ENCODE data around the gene GNAS.
"Not testable (repeated sequence)": the region's sequence is repeated elsewhere in the genome, so short reads cannot be mapped to it uniquely, and the experiment has no call there.

The GNAS gene

DNA sequence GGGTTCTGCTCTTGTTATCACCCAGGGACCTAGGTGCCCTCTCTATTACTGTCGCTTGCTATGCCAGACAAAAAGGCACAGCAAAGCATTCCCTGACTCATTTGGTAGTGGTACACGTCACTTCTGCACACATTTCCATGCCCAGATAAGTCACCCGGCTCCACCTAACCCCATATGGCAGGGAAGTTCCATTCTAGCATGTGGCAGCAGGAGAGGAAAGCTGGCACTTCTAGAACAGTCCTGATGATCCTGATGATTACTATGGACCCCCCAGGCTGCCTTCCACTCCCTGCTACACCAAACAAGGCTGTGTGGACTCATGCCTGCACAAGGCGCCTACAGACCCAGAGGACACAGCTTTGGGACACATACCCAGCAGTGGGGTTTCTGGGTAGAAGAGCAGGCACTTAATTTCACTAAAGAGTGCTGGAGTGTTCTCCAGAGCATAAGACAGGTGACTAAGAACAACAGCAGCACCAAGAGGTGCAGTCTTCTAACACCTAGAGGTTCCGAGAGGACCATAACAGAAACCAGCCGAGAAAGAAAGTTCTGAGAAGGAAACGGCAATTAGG lies 75.1 kb downstream of the GNAS start:
- no peak for DNase-seq (ENCODE audit: low spot score)

DNA sequence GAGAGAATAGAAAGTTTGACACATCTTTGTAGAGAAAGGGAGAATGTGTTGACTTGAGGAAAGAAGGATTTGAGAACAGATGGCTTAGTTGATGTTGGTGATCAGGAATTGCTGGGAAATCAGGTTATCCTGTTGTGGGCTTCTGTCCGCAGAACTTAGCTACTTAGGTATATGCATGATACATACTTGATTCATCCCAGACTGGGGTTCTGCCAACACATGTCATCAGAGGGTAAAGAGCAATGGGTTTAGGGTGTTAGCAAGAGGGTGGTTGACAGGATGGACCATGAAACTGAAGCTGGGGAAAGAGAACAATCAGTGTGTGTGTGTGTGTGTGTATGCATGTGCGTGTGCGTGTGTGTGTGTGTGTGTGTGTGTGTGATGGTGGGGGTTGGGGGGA lies 78.0 kb downstream of the GNAS start:
- DNase-seq (ENCODE audit: low spot score), result no peak

DNA sequence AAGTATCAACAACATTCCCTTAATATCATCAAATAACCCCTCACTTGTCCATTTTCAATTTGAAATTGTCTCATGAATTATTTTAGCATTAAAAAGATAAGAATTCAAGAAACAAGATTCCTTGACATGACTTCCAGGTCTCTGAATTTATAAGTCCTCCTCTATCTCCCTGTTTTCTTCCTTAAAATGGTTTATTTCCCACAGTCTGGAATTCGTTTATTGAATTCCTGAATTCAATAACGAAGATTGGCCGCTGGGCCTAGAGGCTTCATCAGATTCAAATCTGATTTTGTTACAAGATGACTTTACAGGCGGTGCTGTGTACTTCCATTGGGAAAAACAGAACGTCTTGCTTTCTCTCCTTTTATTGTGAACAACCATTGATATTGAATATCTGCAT lies 79.7 kb downstream of the GNAS start:
- DNase-seq (ENCODE audit: low spot score), result no peak

DNA sequence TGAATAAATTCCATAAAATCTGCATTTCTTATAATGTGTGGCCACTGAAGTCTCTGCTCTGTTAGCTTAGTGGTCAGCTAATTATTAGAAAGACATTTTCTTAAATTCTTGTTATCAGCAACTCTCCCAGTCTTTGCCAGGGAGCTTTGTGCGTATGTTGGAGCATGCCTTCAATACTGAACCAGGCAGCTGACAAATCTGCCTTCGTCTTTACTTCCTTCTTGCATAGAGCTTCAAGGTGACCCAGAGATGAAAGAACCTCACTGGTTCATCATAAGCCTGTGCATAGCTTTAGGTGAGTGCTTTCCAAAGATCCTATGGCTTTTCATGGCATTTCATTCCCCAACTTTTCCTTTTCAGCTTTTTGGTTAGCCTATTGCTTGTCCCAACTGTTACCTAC lies 85.6 kb downstream of the GNAS start:
- DNase-seq (ENCODE audit: low spot score), result no peak

DNA sequence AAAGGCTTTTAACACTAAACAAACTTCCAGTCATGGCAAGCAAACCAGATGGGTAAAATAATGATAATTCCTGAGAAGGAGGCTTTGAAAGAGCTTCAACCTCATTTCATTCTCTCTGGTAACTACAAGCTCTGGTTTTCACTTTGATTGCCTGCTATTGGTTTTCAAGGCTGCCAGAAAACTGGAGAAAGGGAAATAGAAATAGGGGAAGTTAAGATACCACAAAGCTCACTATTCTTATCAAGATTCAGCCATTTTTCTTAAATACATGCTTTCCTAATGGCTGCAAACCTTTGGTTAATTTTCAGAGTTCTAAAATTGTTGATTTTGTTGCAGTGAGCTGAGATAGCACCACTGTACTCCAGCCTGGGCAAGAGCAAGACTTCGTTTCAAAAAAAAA lies 86.0 kb downstream of the GNAS start:
- DNase-seq (ENCODE audit: low spot score), result no peak

DNA sequence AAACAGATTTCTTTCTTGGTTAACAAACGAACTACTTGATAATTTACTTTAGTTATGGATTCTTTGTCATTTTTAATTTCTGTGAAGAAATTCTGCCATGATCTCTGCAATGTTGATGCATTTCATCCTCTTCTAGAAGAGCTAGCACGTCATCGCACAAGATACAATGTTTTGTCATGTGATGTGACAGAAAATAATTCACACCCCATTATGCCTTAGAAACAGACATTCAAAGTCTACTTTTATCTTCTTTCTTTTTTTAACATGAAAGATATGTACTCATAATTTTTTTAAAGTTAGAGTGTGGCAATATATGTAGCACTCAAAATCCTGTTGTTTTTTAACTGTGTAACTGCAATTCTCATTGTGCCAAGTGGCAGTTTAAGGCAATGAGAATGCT lies 89.0 kb downstream of the GNAS start:
- no peak for DNase-seq (ENCODE audit: low spot score)

DNA sequence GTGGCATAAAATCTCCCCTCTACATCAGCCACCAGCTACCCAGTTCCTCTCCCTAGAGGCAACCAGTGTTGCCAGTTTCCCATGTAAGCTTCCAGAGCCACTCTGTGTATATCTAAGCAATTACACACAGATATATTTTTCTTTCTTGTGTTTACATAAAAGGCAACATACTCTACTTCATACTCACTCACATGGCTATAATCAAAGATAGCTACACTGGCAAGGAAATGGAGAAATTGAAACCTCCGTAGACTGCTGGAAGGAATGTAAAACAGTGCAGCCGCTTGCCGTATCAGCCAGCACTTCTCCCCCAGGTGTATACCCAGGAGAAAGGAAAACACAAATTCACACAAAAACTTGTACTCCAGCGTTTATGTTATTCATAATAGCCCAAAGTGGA lies 90.0 kb downstream of the GNAS start:
- no peak for DNase-seq (ENCODE audit: low spot score)

DNA sequence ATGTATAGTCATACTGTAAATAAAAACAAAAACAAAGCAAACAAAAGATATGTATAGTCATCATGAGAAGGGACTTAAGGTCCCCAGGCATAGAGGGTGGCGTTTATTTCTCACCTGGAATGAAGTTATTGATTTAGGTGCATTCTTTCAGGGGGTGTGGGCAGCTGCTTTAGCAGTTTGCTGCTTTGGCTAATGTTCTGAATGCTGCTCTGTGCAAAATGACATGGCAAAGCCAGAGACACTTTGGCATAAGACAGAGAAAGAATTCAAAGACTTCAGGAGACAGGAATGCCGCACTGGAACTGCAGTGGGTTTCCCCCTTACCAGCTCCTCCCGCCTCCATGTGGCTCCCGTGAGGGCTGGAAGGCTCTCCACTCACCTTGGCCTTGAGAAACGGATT lies 92.1 kb downstream of the GNAS start:
- DNase-seq (ENCODE audit: low spot score), result no peak

DNA sequence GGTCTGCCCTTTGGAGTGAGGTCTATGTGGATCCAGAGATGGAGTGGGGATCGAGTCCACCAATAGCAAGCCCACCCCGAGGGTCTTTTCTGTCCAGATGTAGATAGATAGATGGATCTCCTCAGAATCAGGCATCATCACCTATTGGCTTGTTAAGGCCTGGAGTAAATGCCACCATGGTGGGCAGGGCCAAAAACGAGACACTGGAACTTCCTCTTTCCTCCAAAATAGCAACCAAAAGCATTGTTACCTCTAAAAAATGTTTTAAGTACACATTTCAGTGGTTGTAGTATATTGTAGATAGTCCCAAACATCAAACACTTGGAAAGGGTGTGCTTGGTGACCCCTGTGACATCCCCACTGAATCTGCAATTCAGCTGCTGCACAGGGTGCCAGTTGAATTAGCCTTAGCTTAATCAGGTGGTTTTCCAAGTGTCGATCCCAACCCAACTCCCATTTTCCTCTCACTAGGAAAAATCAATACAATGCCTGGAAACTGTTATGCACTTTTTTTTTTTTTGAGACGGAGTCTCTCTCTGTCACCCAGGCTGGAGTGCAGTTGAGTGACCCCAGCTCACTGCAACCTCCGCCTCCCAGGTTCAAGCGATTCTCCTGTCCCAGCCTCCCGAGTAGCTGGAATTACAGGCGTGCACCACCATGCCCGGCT lies 93.6 kb downstream of the GNAS start:
- no peak for DNase-seq (ENCODE audit: low spot score)

DNA sequence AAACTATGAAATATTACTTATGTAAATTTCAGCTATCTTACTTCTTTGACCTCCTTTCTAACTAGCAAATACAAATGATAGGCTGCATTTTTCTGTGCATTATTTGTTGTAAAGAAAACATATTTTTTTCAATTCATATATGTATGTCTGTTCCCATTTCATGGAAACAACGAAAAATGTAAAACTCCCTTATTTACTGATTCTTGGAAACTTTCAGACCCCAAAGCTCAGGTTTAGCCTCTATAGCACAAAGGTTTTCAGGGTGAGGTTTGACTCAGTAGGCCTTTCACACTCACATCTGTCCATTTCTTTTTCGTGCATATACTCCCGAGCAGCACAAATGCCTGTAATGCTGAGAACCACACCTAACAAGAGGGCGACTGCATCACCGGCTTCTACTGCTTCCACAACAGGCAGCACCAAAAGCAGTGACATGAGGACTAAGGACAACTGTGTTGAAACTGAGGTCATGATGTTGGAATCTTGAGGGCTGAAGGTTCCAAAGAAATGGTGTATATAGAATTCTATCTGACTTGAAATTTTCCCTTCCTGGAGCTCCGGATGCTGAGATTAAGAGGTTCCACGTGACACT lies 95.4 kb downstream of the GNAS start:
- DNase-seq (ENCODE audit: low spot score), result not testable (repeated sequence)

DNA sequence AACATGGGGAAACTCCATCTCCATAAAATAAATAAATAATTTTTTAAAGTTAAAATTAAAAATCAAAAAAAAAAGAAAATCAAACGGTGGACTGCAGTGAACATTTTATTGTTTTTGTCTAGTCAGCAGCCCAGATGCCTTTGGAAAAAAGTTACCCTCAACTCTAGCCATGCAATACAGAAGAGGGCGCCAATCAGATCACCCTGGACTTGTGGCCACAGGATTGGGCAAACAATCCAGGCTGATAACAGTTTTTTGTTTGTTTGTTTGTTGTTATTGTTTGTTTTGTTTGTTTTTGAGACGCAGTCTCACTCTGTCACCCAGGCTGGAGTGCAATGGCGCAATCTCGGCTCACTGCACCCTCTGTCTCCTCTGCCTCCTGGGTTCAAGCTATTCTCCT lies 98.1 kb downstream of the GNAS start:
- DNase-seq (ENCODE audit: low spot score), result no peak

DNA sequence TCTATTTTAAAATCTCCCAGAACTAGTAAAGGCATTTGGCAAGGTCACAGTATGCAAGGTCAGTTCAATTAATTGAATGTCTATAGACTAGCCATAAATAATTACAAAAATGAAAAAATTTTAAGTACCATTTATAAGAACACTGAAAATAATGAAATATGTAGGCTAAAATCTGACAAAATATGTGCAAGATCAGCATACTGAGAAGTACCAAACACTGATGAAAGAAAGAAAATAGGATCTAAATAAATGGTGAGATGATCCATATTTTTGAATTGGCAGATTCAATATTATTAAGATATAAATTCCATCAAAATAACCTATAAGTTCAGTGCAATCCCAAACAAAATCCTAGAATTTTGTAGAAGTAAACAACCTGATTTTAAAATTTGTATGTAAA lies 100.5 kb downstream of the GNAS start:
- DNase-seq (ENCODE audit: low spot score), result no peak

DNA sequence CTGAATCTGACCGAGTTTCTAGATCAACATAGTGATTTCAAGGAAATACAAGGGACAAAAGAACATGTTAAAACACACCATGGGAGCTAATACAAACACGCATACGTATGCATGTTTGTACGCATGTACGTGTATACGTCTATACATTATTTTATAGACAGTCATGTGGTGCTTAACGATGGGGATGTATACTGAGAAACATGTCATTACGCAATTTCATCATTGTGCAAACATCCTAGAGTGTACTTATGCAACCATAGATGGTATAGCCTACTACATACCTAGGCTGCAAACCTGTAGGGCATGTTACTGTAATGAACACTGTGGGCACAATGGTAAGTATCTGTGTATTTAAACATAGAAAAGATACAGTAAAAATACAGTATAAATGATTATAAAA lies 103.6 kb downstream of the GNAS start:
- DNase-seq (ENCODE audit: low spot score), result no peak

DNA sequence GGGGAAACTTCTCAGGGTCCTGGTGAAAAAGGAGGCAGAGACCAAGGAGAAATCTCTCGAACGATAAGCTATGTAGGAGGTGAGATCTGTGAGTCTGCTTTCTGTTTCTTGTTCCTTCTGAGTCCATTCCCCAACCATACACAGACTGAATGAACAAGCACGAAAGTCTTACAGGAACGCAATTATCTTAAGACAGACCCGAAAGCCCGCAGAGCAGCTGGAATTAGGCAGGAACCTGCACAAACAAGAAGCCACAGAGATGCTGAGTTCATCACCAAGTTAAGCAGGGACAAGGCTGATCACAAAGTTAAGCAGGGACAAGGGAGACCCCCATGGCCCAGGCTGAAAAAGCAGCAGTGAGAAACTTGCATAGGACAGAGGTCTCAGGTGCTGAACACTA lies 107.1 kb downstream of the GNAS start:
- DNase-seq (ENCODE audit: low spot score), result no peak

Measured in germinal center (tissue), 1 donor.